Endothelial cell of umbilical vein (primary cell): ENCODE data around the gene MAP1LC3B2.

Source experiments
- CTCF ChIP-seq, 2 donors: IDR thresholded peaks; 1 replicate in 1 of 2; 2 replicates in 1 of 2; pipeline ENCODE4 v1.5.1; 2011; ENCODE audit warnings: low read length in 2 of 2, mild to moderate bottlenecking in 2 of 2, moderate library complexity in 2 of 2, control low read depth in 1 of 2, inconsistent platforms in 1 of 2, low read depth in 1 of 2; ENCODE audit not compliant: insufficient read depth in 1 of 2; ENCODE audit errors: extremely low read depth in 1 of 2
- EZH2 ChIP-seq: IDR thresholded peaks from 2 replicates; pipeline ENCODE4 v1.6.1; 2012; ENCODE audit warnings: borderline replicate concordance, low read depth, mild to moderate bottlenecking, moderate library complexity, low read length, inconsistent platforms; ENCODE audit not compliant: severe bottlenecking
- GATA2 ChIP-seq: IDR thresholded peaks from 2 replicates; pipeline ENCODE4 v1.7.0; 2011; ENCODE audit warnings: low read depth, mild to moderate bottlenecking, moderate library complexity, mixed read lengths, low read length; ENCODE audit not compliant: insufficient read length, insufficient read depth
- MAX ChIP-seq: IDR thresholded peaks from 2 replicates; pipeline ENCODE4 v1.6.1; 2011; ENCODE audit not compliant: insufficient read depth, insufficient read length
- POLR2A ChIP-seq: IDR thresholded peaks from 2 replicates; pipeline ENCODE4 v1.6.1; 2012; ENCODE audit warnings: low read depth, mild to moderate bottlenecking, control low read depth, low read length
- POLR2AphosphoS5 ChIP-seq: IDR thresholded peaks from 2 replicates; pipeline ENCODE4 v1.6.1; 2012; ENCODE audit warnings: low read depth, mild to moderate bottlenecking, control low read depth, low read length, moderate library complexity; ENCODE audit not compliant: insufficient read depth

- no peak for TF ChIP-seq CTCF (IDR thresholded peaks at IDR 0.05; ENCODE audit: extremely low read depth in 1 of 2, insufficient read depth in 1 of 2, low read depth in 1 of 2, low read length in 2 of 2)
- no peak for TF ChIP-seq EZH2
- TF ChIP-seq POLR2A: no peak
- no peak for TF ChIP-seq MAX
- no peak for TF ChIP-seq GATA2
- no peak for TF ChIP-seq POLR2AphosphoS5
Observed at GRCh38 chr12:116549993-116550392, 9.2 kb upstream of the MAP1LC3B2 start.
